ENCODE measurements around the gene CLCN5.
A peak's percentile ranks its signal among the peaks of the same experiment; 100 is the strongest.

The CLCN5 gene

GRCh38 chrX:50097071-50097470, 174.7 kb downstream of the CLCN5 start:
- DNase-seq: no peak

DNA sequence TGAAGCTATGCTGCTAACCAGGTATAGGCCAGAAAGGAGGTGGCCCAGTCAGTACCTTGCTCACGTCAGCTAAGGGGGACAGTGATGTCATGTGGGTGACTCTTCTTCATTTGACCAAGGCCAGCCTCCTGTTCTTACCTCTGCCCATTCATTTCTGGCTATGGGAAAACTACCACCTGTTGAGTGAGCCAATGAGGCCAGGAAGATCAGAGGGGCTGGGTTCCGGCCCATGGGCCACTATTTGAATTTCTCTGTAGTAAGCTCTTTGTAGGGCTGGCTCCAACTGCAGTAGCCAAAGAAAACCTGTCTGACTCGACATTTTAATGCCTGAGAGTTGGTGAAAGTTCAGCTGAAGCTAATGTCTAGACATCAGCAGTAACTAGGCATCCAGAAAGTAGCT, 175.8 kb downstream of the CLCN5 start:
- DNase-seq: no peak

- DNase-seq: no peak
Measured at GRCh38 chrX:50098749-50099148, 176.4 kb downstream of the CLCN5 start.

GRCh38 chrX:50099331-50099730, 176.9 kb downstream of the CLCN5 start:
- no peak for DNase-seq

DNA sequence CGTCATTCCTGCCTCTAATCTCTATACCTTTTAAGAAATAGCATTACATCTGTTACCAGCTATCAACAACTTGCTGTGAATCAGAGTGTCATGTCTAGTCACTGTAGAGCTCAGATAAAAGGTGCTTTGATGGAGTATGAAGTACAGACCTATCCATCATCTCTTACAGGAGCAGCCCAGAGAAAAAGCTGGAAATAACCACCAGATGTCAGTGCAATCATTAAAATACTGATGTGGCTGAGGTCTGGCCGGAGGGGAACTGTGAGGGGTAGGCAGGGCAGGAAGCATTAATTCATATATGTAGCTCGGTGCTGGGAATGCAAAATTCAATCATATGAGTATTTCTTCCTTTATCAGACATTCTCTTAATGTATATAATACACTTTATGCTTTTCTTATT, 177.8 kb downstream of the CLCN5 start:
- DNase-seq: peak; percentile 9

DNA sequence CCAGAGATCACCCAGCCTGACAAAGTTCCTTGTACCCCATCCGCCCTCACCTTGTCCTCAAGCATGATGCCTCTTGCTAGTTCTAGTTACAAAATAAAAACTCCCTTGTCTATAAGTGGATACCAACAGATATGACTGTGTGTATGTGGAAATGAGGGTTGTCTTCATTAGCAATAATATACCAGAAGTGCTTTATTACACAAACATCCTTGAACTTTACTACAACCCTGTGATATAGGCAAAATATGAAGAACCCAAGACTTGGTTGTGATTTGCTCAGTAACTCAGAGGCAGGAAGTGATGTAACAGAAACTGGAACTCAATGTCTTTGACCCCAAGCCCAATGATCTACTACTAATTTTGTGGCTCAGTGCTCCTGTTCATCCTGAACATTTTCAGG, 180.8 kb downstream of the CLCN5 start:
- DNase-seq: peak; percentile 21

GRCh38 chrX:50103866-50104566, 181.6 kb downstream of the CLCN5 start:
- DNase-seq: no peak

GRCh38 chrX:50106051-50106675, 183.8 kb downstream of the CLCN5 start:
- DNase-seq: no peak

GRCh38 chrX:50107470-50107869, 185.1 kb downstream of the CLCN5 start:
- no peak for DNase-seq

DNA sequence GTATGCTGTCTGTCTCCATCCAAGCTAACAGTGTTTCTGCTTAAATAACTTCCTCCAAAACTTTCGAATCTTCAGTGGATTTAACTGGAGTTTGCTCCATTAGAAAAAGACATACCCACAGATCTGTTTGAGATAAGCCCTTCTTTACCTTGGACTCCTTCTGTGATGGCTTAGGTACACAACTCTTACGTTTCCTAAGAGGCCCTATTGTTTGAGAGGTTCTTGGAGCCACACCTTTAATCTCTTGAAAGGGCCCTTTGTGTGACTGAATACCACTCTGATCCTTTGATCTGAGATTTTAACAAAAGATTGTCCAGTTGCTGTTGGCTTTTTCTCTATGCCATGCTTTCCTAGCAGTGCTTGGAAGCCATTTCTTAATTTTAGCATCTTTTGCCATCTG, 185.9 kb downstream of the CLCN5 start:
- no peak for DNase-seq

DNA sequence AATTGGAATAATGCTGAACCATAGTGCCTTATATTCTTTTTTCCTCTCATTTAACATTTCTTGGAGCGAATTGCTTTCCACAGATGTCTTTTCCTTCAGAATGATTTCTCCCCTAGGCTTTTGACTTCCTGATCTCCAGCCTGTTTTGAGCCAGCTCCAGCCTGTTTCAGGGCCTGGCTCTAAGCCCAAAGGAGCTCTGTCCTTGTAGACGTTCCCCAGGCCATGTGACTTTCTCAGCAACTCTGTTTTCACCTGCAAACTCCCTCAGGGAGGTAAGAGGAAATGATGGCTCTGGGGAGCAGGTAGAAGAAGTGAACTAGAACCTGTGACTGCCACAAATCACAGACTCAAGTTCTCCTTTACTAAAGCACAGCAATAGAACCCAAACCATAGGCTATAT, 189.3 kb downstream of the CLCN5 start:
- DNase-seq: no peak

DNA sequence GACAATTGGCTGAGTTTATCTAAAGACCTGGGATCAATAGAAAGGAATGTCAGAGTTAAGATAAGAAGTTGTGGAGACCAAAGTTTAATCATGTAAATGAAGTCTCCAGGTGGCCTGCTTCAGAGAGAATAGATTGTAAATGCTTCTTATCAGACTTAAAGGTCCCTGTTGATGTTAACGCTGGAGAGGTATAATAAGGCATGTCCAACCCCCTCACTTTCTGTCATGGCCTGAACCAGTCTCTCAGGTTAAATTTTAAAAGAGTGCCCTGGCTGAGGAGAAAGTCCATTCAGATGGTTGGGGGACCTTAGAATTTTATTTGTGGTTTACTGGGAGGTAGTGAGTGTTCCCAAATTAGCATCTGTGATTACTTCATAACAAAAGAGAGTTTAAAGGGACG, 191.7 kb downstream of the CLCN5 start:
- DNase-seq: no peak

GRCh38 chrX:50115973-50116372, 193.6 kb downstream of the CLCN5 start:
- DNase-seq: no peak

DNA sequence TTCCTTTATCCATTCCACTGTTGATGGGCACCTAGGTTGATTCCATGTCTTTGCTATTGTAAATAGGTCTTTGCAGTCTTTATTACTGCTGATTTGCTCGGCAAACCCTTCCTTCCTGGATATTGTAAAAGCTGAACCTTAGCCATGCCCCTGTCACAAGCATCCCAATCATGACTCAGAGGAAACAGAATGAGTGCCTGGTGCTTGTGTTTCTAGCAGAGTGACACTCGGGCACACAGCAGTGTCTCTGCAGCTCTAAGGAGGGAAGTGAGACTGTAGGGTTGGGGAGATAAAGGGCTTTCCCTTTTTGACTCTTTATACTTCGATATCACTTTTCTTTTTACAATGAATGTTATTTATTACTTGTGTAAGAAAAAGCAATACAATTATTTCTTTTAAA, 195.1 kb downstream of the CLCN5 start:
- DNase-seq: peak; percentile 51

DNA sequence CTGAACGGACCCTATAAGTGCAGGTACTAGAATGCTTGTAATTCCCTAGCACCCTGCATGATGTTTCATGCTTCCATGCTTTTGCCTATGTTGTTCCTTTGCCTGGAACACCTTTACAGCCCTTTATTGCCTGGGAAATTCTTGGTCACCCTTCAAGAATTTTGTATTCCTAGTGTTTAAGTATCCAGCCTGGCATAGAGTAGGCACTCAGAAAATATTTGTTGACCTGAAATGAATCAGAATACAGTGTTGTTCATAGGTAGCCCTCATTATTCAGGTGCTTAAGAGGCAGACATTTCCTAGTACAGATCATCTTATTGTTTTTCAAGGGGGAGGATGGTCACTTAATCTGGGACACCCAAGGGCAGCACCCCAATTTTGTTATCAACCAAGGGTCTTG, 203.1 kb downstream of the CLCN5 start:
- DNase-seq: no peak

- no peak for DNase-seq
Measured at GRCh38 chrX:50147972-50148371, 225.6 kb downstream of the CLCN5 start.
